Activated CD4-positive, alpha-beta T cell treated with anti-CD3 and anti-CD28 coated beads for 4 hours (primary cell): Measurements from ENCODE around the gene HSD11B2.
A peak's percentile ranks its signal among the peaks of the same experiment; 100 is the strongest.

ENCODE experiments used
- DNase-seq, 2 donors: peaks; one replicate each; pipeline ENCODE4 v3.0.0-alpha.2; 2020

Gene HSD11B2

DNA sequence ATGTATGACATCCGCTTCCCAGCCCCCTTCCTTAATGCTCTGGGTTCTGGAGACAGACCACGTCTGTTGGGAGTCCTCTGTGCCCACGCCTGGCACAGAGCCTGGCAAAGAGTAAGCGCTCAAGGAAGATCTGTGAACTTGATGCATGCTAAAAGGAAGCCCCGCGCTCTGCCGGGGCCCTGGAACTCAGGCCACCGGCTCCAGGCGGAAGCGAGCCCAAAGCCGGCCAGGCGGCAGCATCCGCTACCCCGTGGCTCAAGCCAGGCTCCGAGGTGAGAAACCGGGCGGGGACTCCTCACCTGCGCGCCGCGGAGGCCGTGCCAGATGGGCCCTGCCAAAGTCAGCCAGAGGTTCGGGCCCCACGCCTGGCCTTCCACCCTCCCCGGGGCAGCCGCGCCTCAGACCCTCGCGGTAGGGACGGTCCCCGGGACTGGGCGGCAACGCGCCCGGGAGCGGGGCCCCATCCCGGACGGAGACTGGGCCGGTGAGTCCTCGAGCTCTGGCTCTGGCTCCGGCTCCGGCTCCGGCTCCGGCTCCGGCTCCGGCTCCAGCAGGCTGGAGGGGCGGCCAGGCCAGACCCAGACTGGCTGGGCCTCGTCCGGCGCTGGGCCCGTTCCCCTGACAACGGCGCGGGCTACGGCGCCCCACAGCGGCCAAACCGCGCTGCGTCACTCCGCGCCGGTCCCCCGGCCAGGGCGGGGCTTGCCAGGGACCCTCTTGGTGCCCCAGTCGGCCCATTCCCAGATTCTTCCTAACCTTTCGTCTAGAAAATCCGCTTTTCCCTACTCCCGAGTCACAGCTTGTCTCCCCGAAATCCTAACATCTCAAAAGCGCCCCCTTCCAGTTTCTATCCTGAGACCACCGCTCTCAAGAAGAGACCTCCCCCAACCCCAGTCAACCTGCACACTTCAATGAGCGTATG is 14.8 kb upstream of the HSD11B2 start, which contains the start of gene ZDHHC1:
Gene ZDHHC1, minus strand, starts transcription at position 606 of the 922 bp plus-strand sequence. CDS start 8,702 bp downstream, outside the sequence.
- DNase-seq: peak in 1 of 2 donors; percentile 24

GRCh38 chr16:67417333-67418061 is 13.4 kb upstream of the HSD11B2 start:
- no peak for DNase-seq

DNA sequence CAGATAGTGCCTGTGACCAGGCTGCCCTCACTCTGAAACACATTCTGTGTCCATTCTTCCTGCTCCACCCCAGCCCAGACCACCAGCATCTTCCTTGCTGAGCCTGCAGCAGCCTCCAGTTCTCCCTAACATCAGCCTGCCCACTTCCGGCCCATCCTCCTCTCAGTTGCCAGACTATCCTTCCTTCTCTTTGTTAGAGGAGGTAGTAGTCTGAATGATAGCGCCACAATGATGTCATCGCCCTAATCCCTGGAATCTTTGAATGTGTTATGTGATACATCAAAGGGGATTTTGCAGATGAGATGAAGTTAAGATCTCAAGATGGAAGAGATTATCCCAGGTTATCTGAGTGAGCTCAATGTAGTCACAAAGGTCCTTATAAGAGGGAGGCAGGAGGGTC is 11.4 kb upstream of the HSD11B2 start:
- DNase-seq: no peak

GRCh38 chr16:67419931-67420330 is 11.0 kb upstream of the HSD11B2 start:
- DNase-seq: no peak

- DNase-seq: no peak
Measured at GRCh38 chr16:67421030-67421429, 9.9 kb upstream of the HSD11B2 start.

DNA sequence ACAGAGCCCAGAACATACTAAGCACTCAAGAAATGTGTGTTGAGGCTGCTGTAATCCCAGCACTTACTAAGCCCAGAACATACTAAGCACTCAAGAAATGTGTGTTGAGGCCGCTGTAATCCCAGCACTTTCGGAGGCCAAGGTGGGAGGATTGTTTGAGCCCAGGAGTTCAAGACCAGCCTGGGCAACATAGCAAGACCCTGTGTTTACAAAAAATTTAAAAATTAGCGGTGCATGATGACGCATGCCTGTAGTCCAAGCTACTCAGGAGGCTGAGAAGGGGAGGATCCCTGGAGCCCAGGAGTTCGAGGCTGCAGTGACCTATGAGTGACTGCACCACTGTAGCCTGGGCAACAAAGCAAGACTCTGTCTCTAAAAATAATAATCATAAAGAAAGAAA is 7.9 kb upstream of the HSD11B2 start:
- no peak for DNase-seq

DNA sequence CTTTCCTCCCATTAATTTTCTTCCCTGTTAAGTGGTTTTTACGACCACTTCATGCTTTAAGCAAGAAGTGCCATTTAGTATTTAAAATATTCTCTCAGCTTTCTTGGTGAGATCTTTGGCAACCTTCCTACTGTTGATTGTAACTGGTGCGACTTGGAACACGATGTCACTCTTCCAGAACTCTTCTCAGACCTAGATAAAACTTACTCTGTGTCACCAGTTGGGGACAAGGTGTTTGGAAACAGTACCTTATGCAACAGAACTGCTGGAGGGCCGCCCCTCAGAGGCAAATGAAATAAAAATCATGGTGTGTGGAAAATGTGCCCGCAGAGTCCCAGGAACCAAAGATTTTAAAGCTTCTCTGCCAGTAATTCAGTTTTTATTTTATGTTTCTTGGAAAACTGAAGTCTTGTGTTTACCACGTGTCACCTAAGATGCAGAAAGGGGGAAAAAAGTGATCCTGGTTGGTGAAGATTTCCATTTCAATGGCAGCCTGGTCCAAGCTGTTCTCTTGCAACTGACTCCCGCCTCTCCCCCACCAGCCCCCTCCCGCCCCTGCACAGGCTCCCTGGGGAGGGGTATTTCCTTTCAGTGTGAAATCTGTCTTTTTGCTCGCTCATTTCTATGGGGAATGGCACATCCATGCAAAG is 7.2 kb upstream of the HSD11B2 start:
- no peak for DNase-seq

- DNase-seq: no peak
Measured at GRCh38 chr16:67424261-67424615, 6.7 kb upstream of the HSD11B2 start.

GRCh38 chr16:67425061-67425460 is 5.9 kb upstream of the HSD11B2 start:
- DNase-seq: no peak

DNA sequence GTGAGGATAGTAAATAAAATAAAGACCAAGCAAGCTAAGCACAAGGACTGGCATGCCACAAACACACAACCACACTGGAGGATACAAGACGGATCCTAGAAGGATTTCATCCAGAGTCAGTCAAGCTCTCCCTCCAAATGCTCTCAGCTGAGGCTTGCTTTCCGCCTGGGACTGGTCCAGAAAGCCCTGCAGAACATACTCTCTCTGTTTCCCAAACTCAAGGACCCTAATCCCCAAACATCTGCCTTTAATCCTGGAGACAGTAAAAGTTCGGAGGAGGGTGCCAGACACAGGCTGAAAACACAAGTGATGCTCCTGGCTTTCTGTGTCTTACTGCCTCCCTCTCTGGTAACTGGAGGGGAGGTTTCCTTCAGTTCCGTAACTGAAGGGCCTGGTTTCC is 5.3 kb upstream of the HSD11B2 start:
- no peak for DNase-seq

DNA sequence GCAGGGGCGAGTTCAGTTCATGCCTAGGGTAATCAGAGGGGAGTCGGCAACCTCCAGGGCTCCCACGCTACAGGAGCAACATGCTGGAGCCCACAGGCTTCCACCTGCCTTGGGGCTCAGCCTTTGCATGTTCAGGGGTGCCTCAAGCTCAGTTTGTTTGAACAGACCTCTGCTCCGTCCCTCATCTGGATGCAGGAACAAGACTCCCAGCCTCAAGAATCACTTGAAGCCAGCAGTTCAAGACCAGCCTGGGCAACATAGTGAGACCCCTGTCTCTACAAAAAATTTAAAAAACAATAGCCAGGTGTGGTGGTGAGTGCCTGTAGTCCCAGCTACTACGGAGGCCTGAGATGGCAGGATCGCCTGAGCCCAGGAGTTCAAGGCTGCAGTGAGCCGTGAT is 4.9 kb upstream of the HSD11B2 start:
- no peak for DNase-seq

DNA sequence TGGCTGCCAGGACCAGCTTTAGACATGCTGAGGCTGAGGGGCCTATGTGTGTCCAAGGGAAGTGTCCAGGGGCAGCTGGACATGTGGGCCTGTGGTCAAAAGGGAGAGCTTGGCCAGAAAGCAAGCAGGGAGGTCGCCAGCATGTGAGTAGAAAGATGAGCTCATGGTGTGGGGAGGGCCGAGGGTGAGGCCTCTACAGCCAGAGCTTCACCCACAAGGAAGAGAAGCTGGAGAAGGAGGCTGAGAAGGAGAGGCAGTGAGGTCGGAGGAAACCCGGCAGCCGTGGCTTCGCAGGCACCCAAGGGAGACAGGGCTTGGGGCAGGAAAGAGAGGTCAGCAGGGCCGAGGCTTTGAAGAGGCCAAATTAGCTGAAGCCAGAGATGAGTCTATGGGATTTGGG is 4.0 kb upstream of the HSD11B2 start:
- DNase-seq: no peak

- DNase-seq: peak; percentile 39 to 53
Measured at GRCh38 chr16:67428146-67428731, 2.7 kb upstream of the HSD11B2 start.

DNA sequence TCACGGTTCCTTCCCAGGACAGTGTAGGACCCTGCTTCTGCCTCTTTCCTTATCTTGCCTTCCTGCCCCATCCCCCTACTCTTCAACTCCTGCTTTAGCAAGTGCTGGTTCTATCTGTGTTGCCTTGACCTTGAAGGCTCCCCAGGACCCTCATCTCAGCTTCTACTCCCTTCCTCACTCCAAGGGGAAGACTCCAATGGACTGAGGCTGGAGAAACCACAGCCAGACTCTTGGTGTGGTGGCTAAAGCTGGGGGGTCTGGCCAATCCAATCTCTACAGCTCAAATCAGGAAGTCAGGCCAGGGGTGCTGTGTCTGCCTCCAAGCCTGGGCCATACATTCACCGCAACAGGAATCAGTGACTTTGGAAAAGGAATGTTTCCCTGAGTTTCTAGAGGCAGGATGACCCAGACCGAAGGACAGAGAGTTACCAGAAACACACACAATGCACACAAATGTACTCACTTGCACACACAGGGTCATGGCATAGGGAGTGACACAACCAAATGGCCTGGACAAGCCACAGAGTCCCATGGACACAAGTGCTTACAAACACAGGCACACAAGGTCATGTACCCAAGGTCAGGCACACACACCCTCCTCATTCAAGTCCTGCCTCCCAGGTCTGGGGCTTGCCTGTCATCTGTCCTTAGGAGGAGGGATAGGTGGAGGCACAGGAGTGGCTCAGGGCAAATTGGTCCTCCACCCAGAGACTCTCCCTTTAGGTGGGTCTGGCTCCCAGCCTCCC is 1.7 kb upstream of the HSD11B2 start:
- DNase-seq: no peak

DNA sequence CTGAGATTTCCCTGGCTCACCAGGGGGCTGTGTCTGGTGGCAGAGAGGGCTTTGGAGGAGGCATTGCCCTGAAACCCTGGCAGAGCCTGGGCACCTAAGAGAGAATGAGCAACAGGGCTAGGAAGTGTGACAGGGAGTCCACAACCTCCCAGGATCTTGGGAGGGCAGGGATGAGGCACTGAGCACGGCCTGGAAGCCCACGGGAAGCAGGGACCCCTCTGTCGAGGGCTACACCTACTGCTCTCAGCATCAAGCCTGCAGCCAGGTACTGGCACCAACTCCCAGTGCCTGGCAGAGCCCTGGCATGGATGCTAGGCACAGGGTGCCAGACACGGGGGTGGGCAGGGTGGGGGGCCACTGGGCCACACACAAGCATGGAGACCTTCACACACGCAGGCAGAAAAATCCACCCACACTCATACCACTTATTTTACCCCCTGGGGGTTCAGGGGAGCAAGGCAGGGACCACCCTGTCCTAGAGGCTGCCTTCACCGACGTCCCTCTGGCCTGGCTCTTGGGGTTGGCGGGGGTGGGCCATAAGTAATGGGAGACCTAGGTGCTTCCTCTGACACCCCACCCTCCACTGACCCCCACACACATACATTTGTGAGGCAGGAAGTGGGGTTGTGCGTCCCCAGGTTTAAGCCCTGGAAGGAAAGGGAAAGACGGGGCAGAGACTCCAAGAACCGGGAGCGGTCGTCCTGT is 970 bp upstream of the HSD11B2 start:
- no peak for DNase-seq

DNA sequence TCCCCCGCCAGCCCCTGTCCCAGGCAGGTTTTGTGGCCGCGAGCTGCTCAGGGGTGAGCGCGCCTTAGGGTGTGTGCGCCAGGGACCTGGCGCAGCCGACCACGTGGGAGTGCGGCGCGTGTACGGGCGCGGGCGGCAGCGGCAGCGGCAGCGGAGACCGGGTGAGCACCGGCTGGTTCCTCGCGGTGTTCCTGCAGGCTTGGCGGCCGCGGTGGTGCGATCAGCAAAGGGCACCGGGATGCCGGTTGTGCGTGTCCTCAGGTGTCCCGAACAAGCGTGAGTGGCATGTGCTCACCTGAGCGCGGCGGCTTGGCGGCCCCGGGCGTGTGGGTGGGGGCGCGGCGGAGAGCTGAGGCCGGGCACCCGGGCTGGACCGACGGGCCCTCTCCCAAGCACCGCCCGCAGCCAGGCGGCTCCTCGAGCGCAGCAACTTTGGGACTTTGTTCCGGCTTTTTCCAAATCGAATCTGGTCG is 381 bp upstream of the HSD11B2 start:
- peak; percentile 33 to 34 for DNase-seq

DNA sequence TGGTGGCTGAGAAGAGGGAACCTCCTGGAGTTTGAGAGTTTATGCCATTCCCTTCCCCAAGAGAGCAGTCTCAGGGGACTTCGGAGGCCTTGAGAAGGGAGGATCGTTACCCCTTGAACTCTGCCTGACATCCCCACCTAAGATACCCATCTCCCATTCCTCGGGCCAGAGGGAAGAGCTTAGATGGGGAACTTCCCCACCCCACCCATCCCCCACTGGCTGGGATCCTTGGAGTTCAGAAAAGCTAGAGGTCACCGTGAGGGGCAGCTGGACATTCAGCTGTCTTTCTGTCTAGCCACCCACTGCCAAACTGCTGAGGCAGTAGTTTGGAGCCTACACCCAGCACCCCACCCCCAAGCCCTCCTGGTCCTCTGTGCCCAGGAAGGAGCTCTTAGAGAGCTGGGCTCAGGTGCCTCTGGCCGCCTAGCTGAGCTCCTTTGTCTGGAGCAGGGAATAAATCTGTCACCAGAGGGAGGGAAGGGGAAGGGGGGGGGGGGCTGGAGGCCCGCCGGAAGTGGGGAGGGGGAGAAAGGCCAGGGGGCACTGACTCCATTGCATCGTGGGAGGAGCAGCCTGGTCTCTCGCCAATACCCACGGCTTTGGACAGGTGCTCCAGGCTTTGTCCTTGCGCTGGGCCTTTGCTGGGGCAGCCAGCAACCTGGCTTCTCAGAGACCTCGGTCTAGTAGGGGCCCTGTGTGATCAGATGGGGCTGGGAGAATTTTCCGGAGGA is 1.0 kb downstream of the HSD11B2 start:
- DNase-seq: no peak

- no peak for DNase-seq
Measured at GRCh38 chr16:67432506-67432890, 1.6 kb downstream of the HSD11B2 start.

DNA sequence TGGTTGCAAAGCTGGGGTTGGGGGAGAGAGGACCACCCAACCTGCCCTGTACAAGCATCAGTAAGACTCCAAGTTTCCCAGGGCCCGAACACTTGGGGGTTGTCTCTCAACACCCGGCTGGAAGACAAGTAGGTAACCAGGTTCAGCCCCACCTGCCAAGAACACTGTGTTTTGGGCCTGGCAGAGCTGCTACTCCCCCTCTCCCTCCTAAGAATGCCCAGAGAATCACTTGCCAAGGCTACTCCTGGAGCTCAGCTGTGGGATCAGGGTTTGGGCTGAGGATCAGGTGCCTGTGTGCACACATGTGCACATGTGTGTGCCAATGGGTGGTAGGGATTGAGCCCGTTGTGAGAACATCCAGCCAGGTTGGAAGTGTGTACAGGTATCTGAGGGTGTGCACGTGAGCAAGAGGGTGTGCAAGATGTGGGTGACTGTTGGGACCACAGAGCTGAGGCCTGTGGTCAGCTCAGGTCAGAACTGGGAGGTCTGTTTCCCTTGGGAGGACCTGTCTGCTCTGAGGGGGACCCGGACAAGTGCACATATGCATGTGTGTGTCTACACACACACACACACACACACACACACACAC is 2.3 kb downstream of the HSD11B2 start:
- DNase-seq: no peak

DNA sequence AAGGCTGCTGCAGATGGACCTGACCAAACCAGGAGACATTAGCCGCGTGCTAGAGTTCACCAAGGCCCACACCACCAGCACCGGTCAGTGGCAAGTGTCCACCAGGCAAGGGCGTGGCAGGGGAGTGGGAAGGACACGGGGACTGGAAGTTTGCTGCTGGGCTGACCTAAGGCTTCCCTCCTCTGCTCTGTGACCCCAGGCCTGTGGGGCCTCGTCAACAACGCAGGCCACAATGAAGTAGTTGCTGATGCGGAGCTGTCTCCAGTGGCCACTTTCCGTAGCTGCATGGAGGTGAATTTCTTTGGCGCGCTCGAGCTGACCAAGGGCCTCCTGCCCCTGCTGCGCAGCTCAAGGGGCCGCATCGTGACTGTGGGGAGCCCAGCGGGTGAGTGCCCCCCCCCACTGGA is 4.8 kb downstream of the HSD11B2 start:
- DNase-seq: no peak
